ENCODE results near the gene ATAD3C. TPM values are rescaled to one million over a fixed set of nuclear protein-coding genes. Genes with fewer than 3 reads are reported as not detected.
"Not testable (repeated sequence)": the region's sequence is repeated elsewhere in the genome, so short reads cannot be mapped to it uniquely, and the experiment has no call there.

Gene ATAD3C
- total RNA-seq, 1 donor from 2014 or later = 2.8 TPM

DNA sequence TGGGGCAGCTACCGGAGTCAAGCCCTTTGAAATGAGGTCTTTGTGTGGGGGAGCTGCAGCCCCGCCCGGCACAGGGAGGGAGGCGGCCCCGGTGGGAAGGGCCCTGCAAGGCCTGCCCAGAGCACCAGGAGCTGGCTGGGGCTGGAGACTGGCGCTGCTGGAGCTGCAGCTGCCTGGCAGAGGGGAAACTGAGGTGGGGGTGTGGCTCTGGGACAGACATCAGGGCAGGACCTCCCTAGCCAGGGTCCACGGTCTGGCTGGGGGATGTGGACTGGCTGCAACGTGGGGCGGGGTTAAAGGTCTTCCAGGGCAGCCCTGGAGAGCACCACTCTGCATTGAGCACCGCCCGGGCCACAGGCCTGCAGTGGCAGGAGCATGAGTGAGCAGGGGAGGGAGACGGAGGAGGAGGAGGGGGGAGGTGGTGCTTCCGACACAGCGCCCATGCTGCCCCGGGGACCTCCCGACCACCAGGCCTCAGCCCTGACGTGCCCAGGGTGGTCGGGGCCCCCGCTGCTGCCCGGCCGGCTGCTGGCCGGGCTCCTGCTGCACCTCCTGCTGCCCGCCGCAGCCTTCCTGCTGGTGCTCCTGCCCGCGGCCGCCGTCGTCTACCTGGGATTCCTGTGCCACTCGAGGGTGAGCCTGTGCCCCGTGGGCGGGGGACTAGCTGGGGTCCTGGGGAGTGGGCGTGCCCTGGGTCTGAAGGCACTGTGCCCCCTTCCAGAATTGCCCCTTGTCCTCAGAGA, 23.6 kb upstream of the ATAD3C start:
- intact Hi-C loops (cut with micrococcal nuclease) = no loop called here
- DNase-seq = no peak
- H3K36me3 ChIP-seq = no peaks in the 10 kb centered on the region
- no peak overlapping the region for H3K4me3 ChIP-seq
- no peak overlapping the region for H3K27ac ChIP-seq (replicated peaks)
- peaks cover 33% of the 10 kb centered on the region for H3K4me1 ChIP-seq
- H3K27me3 ChIP-seq (ENCODE audit: low read depth) = peaks cover 24% of the 10 kb centered on the region
- H3K9me3 ChIP-seq (replicated peaks) = no peaks in the 10 kb centered on the region
- TF ChIP-seq, protein P1, sequence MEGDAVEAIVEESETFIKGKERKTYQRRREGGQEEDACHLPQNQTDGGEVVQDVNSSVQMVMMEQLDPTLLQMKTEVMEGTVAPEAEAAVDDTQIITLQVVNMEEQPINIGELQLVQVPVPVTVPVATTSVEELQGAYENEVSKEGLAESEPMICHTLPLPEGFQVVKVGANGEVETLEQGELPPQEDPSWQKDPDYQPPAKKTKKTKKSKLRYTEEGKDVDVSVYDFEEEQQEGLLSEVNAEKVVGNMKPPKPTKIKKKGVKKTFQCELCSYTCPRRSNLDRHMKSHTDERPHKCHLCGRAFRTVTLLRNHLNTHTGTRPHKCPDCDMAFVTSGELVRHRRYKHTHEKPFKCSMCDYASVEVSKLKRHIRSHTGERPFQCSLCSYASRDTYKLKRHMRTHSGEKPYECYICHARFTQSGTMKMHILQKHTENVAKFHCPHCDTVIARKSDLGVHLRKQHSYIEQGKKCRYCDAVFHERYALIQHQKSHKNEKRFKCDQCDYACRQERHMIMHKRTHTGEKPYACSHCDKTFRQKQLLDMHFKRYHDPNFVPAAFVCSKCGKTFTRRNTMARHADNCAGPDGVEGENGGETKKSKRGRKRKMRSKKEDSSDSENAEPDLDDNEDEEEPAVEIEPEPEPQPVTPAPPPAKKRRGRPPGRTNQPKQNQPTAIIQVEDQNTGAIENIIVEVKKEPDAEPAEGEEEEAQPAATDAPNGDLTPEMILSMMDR (IDR thresholded peaks at IDR 0.05; ENCODE audit: borderline replicate concordance) = no peak

DNA sequence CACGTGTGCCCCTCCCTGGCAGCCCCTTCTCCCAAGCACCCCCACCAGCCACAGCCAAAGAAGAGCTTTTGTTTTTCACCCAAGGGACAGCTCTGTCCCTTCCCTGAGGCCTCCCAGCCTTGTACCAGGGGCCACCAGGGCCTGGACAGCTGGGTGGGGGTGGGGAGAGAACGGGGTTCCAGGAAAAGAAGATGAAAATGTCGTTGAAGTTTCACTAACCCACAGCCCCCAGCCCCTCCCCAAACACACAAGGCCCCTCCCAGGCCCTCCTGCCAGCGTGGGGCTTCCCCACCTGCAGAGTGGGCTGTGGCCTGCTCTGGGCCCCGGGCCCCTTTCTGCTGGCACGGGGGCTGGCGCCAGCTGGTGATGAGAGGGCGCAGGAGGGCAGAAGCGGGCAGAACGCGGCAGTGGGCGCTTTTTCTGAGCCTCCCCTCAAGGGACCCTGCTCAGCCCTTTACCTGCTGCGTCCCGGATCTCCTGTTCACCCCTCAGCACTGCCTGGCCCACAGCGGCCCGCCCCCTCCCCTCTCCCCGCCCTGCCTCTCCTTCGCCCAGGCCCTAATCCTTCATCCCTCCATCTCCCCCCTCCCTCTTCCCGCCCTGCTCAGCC, 22.9 kb upstream of the ATAD3C start:
- intact Hi-C loops (cut with micrococcal nuclease) = no loop called here
- no peak for DNase-seq
- Histone ChIP-seq H3K27me3 (ENCODE audit: low read depth) (peaks cover 24% of the 10 kb centered on the region), H3K4me1 (peaks cover 36% of the 10 kb centered on the region), H3K9me3 (replicated peaks) (no peaks in the 10 kb centered on the region), H3K36me3 (no peaks in the 10 kb centered on the region), H3K4me3 (no peak overlapping the region), H3K27ac (replicated peaks) (no peak overlapping the region)
- TF ChIP-seq, protein P1 (IDR thresholded peaks at IDR 0.05; ENCODE audit: borderline replicate concordance) = no peak

DNA sequence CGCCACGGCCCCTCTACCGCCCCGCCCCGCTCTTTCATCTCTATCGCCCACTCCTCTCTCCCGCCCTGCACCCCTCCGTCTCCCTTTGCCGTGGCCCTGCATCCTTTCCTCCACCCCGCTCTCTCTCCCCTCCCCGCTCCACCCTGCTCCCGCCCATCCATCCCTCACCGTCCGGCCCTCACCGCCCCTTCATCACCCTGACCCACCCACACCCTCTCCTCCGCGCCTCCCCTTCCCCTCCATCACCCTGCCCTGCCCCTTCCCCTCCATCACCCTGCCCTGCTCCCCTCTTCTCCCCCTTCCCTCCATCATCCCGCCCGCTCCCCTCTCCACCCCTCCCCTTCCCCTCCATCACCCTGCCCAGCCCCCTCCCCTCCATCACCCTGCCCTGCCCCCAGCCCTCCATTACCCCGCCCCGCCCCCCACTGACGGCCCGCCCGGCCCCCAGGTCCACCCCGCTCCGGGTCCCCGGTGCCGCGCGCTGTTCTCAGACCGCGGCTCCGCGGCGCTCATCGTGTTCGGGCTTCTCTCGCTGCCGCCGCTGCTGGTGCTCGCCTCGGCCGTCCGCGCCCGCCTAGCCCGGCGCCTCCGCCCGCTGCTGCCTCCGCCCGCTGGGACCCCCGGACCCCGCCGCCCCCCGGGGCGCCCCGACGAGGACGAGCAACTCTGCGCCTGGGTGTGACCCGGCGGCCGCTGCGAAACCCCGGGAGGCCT, 22.2 kb upstream of the ATAD3C start:
- Histone ChIP-seq H3K27ac (replicated peaks) (peak overlapping the region; percentile 66), H3K4me1 (peaks cover 42% of the 10 kb centered on the region), H3K27me3 (ENCODE audit: low read depth) (peaks cover 27% of the 10 kb centered on the region), H3K36me3 (no peaks in the 10 kb centered on the region), H3K9me3 (replicated peaks) (no peaks in the 10 kb centered on the region), H3K4me3 (peak overlapping the region; percentile 66)
- TF ChIP-seq, protein P1 (IDR thresholded peaks at IDR 0.05; ENCODE audit: borderline replicate concordance) = no peak
- DNase-seq = no peak
- intact Hi-C loops (cut with micrococcal nuclease) = no loop called here

DNA sequence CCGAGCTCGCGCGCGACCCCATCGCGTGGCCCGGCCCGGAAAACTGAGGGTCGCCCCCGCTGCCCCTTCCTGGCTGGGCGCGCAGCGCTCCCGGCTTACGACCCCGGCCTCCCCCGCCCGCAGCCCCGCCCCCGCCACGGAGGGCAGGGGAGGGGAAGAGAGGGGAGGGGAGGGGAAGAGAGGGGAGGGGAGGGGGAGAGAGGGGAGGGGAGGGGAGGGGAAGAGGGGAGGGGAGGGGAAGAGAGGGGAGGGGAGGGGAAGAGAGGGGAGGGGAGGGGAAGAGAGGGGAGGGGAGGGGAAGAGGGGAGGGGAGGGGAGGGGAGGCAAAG, 21.7 kb upstream of the ATAD3C start:
- H3K27me3 ChIP-seq (ENCODE audit: low read depth) = peaks cover 32% of the 10 kb centered on the region
- H3K4me3 ChIP-seq = peak overlapping the region; percentile 66
- no peaks in the 10 kb centered on the region for H3K9me3 ChIP-seq (replicated peaks)
- TF ChIP-seq, protein P1 (IDR thresholded peaks at IDR 0.05; ENCODE audit: borderline replicate concordance) = no peak
- intact Hi-C loops (cut with micrococcal nuclease) = no loop called here
- peaks cover 48% of the 10 kb centered on the region for H3K4me1 ChIP-seq
- no peak for DNase-seq
- peak overlapping the region; percentile 66 for H3K27ac ChIP-seq (replicated peaks)
- H3K36me3 ChIP-seq = no peaks in the 10 kb centered on the region

DNA sequence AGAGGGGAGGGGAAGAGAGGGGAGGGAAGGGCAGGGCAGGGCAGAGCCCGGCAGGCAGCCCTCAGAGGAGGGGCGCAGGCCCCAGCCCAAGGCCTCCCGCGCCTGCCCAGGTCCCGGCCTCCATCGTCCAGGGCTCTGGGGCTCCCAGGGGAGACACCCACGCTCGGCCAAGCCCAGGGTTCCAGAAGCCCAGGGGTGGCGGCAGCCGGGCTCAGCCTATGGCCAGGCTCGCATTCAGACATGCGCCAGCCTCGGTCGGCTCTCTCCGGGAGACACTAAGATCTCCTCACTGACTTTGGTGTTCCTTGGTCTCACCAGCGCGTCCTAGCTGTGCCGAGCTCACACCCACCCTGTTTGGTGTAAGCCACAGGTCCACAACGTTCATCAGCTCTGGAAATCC, 21.3 kb upstream of the ATAD3C start:
- no peak overlapping the region for H3K4me3 ChIP-seq
- no peaks in the 10 kb centered on the region for H3K9me3 ChIP-seq (replicated peaks)
- TF ChIP-seq, protein P1 (IDR thresholded peaks at IDR 0.05; ENCODE audit: borderline replicate concordance) = no peak
- peak overlapping the region; percentile 97 for H3K27ac ChIP-seq (replicated peaks)
- intact Hi-C loops (cut with micrococcal nuclease) = no loop called here
- DNase-seq = no peak
- peaks cover 51% of the 10 kb centered on the region for H3K4me1 ChIP-seq
- peaks cover 33% of the 10 kb centered on the region for H3K27me3 ChIP-seq (ENCODE audit: low read depth)
- no peaks in the 10 kb centered on the region for H3K36me3 ChIP-seq

DNA sequence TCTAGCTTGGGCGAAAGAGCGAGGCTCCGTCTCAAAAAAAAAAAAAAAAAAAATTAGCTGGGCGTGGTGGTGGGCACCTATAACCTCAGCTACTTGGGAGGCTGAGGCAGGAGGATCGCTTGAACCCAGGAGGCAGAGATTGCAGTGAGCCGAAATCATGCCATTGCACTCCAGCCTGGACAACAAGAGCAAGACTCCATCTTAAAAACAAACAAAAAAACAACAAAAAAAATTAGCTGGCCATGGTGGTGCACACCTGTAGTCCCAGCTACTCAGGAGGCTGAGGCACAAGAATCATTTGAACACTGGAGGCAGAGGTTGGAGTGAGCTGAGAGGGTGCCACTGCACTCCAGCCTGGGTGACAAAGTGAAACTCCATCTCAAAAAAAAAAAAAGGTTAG, 20.5 kb upstream of the ATAD3C start:
- peaks cover 59% of the 10 kb centered on the region for H3K4me1 ChIP-seq
- H3K36me3 ChIP-seq; DNase-seq; H3K4me3 ChIP-seq; intact Hi-C loops (cut with micrococcal nuclease); H3K9me3 ChIP-seq (replicated peaks): not testable (repeated sequence)
- peak overlapping the region; percentile 97 for H3K27ac ChIP-seq (replicated peaks)
- H3K27me3 ChIP-seq (ENCODE audit: low read depth) = peaks cover 40% of the 10 kb centered on the region
